Superior temporal gyrus (tissue), 1 donor: ENCODE measurements around the gene MRPS30.
"Not testable (repeated sequence)": the region's sequence is repeated elsewhere in the genome, so short reads cannot be mapped to it uniquely, and the experiment has no call there.

Experiments
- DNase-seq: peaks from one replicate; pipeline ENCODE4 v3.0.0-alpha.2; 2016; ENCODE audit errors: extremely low spot score

The MRPS30 gene

DNA sequence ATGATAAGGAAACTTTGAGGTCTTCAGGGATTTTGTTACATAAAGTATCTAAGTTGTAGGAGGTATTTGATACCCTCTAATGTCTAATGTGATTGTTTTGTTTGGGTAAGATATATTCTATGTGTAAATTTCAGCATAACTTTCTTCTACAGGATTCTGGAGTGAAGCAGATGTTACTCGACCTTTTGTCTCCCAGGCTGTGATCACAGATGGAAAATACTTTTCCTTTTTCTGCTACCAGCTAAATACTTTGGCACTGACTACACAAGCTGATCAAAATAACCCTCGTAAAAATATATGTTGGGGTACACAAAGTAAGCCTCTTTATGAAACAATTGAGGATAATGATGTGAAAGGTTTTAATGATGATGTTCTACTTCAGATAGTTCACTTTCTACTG, 6.0 kb downstream of the MRPS30 start:
- peak; percentile 5 for DNase-seq

DNA sequence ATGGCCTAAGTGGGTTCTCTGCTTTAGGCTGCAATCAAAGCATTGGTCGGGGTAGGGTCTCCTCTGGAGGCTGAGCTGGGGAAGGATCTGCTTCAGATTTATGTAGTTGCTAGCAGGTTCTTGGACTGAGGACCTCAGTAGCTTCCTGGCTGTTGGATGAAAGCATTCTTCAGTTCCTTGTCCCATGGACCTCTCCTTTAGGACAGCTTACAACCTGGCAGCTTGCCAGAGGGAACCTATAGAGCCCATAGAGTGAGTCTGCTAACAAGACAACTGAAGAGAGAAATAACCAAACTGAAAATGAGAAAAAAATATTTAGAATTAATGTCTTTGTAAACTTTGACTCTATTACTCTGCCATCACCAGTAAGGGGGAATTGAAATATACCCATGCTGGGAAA, 12.4 kb downstream of the MRPS30 start:
- DNase-seq, result no peak

DNA sequence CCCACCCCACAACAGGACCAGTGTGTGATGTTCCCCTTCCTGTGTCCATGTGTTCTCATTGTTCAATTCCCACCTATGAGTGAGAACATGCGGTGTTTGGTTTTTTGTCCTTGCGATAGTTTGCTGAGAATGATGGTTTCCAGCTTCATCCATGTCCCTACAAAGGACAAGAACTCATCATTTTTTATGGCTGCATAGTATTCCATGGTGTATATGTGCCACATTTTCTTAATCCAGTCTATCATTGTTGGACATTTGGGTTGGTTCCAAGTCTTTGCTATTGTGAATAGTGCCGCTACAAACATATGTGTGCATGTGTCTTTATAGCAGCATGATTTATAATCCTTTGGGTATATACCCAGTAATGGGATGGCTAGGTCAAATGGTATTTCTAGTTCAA, 15.9 kb downstream of the MRPS30 start:
- DNase-seq, result not testable (repeated sequence)

DNA sequence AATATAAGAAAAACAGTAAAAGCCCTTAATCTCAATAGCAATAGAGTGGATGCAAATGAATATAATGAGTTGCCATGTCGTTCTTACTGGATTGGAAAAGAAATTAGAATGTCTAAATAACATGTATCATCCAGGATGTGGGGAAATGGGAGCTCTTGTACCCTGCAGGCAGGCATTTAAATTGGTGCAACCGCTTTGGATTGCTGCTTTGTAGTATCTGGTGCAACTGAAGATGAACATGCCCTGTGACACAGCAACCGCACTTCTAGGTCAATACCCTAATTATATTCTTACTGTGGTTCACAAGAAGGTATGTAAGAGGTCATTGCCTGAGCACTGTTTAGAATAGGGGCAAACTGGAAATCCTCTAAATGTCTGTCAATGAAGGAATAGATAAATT, 18.9 kb downstream of the MRPS30 start:
- DNase-seq, result no peak

DNA sequence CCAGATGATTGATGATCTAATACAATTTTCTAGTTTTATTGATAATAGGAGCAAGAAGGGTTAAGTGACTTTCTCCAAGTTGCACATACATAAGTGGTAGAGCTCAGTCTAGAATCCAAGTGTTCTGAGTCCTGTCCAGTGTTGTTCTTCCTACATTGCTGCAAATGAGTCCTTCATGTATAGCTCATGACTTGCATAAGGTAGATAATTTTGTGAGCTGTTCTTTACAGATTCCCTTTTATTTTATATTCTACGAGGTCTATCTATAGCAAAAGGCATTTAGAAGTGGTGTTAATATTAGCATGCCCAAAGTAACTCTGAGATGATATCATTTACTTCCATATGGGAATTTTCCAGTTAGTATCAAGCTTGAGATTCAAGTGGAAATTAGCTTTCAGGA, 20.0 kb downstream of the MRPS30 start:
- peak; percentile 51 for DNase-seq

DNA sequence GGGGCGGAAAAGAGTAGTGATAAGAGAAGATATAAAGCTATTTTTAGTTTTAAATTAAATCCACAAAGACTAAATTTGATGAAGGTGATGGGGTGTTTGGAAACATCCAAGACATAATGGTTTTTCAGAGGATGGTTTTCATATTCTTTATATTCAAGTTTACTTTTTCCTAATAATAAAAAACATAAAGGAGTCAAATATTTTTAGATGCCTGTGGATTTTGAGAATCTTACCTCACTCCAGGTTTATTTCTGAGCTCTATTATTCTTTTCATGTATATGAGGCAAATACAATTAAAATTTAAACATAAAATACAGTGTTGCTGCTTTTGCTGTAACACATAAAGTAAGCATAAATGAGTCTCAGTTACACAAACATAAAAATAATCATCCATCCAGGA, 22.2 kb downstream of the MRPS30 start:
- DNase-seq, result no peak

DNA sequence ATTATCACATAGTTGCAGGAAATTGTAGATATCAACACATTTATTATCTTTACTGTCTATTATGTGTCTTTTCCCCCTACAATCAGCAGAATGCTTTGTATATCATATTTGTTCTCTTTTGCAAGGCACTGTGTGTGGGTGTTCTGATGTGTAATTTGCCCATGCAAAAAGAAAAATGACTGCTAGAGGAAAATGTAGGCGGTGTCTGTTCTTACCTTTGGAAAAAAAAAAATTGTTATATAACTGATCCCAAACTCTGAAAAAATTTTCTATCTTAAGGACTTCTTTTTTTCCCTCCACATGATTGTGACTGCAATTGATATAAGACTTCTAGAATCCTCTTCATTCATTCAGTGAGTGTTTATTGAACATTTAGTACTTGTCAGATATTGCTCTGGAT, 24.5 kb downstream of the MRPS30 start:
- DNase-seq, result peak; percentile 72

DNA sequence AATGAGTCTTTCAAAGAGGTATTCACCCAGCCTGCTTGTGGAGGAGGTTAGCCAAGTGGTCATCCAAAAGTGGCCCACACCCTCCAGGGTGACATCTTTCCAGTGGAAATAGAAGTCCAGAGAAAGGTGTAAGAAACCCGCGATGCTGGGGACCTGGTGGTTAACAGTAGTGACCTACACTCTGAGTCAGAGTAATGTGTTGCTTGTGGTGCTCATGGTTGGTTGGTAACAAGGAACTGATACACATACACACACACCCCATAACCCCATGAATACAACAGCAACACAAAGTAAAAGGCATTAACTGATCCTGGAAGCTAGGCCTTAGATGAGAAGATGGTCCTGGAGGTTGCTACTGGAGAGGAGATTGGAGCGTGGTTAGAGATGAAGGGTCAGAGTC, 26.9 kb downstream of the MRPS30 start:
- DNase-seq, result no peak

DNA sequence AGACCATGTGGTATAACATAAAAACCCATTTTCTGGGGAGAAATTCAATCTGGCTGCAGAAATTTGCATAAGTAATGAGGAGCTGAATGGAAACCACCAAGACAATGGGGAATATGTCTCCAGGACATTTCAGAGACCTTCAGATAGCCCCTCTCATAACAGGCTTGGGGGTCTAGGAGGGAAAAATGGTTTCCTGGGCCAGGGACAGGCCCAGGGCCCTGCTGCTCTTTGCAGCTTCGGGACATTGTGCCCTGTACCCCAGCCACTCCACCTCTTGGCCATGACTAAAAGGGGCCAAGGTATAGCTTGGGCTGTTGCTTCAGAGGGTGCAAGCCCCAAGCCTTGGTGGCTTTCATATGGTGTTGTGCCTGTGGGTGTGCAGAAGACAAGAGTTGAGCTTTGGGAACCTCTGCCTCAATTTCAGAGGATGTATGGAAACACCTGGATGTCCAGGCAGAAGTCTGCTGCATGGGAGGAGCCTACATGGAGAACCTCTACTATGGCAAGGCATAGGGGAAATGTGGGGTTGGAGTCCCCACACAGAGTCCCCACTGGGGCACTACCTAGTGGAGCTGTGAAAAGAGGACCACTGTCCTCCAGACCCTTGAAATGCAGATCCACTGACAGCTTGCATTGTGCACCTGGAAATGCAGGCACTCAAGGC, 30.4 kb downstream of the MRPS30 start:
- DNase-seq, result no peak

DNA sequence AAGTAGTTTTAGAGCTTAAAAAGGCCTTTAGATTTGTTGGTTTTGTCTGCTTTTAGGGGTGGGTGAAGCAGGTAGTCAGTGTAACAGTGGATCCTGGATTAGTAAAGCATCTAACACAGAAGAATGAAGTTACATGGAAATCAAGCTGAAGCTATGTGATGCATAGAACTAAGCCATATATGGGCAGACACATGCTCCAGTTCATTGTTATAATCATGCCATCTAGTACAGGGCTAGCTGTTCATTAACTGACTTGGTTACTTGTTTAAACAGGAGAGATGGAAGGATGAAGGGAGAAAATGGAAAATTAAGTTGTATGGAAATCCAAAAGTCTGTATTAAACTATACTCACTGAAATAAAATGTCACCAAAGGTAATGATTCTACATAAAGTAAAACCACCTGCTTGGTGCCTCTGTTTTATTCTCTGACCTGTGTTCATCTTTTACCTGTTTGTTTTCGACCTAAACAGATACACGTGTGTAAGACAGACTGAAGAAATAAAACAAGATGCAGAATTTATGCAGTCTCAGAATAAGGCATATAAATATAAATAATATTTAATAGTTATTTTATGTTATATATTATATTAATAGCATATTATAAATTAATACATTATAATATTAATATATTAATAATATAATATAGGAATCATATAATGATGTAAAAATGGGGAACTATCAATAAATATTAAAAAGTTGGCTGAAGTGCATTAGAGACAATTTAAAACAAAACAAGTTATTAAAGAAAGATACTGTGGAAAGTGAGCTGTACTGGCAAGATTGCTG, 33.9 kb downstream of the MRPS30 start:
- DNase-seq, result no peak

DNA sequence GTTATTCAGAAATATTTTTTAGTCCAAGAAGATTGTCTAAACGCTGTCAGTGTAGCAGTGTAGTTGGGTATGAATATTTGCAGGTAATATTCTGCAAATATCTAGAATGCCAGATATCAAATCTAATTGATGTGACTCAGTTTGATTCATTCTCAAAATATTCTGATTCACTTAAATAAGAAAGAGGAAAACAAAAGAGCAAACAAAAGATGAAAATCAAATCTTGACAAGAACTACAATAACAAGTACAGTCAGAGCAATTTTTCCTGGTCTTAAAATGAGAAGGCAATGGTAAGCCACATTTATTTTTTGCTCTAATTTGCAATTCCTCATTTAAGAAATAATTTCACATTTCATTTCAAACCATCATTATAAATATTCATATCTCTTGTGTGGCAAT, 36.0 kb downstream of the MRPS30 start:
- no peak for DNase-seq

DNA sequence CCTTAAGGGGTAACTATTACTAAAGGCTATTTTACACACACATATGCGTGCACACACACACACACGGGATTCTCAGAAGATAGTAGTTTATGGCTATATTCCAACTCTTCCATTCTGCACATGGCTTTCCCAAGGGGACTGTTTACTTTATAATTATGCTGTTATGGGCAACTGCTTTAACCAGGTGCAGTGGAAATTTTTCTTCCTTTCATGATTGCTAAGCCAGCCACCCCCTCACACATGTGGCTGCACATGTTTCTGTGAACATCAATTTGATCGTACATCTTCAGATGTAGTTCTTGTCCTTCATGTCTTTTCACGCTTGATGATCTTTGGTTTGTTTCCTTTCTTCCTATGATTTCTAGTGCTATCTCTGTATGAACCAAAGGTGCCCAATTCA, 37.0 kb downstream of the MRPS30 start:
- DNase-seq, result no peak

DNA sequence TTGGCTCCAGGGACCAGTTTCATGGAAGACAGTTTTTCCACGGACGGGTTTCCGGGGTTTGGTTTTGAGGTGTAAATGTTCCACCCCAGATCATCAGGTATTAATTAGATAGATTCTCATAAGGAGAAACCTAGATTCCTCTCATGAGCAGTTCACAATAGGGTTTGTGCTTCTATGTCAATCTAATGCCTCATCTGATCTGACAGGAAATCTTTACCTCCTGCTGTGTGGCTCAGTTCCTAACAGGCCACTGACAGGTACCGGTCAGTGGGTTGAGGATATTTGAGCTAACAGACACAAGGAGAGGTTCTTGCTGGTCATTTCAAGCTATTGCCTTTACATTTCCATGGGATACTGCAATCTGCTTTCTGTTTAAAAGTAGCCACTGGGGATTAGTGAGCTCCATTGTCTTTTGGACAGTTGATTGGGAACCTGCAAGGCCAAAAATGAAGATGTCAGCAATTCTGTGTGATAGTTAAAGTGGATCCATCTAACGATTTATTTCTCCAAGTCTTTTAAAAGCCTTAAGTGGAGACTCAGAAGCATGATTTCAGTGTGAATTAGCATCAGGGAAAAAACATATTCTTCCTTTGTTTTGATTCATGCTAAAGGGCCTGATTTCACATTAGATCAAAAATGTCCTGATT, 38.6 kb downstream of the MRPS30 start:
- no peak for DNase-seq

DNA sequence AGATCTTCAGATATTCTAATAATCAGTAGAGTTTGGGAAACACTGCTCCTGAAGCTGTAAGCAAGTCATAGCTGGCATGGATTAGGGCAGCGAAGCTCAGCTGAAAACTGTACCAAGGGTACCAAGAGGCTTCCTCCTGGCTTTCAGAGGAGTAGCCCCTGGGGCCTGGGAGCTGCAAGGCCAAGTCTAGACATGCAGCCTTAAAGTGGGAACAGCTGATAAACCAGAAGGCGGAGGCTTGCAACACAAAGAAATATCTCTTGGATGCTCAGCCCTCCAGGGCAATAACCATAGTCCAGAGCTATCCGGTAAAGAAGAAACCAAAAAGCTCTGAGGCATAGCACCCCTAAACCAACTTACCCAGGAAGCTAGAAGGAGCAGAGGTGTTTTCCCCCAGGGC, 51.5 kb downstream of the MRPS30 start:
- DNase-seq, result no peak

DNA sequence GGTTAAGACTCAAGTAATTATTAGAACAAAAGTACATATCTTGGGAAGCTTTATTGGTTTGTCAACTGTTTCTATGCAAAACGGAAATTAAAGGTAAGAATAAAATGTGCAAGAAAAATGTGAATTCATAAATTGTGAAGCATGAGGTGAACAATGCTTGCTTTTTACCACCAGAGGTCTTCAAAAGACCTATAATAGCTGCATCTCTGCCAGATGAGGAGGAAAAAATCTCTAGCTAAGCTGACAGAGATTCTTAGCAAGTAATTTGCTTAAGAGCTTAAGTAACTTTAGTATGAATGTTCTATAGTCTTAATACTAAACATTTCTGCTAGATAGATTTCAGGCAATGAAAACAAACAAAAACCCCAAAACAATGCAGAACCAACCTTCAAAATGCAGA, 54.1 kb downstream of the MRPS30 start:
- no peak for DNase-seq
